SK-N-SH (cell line): Measurements from ENCODE around the gene RFPL2. TPM values are rescaled to one million over a fixed set of nuclear protein-coding genes. Genes with fewer than 3 reads are reported as not detected.

ENCODE experiments used
- CTCF ChIA-PET: fragments of 300-600, 350-600 bp; formaldehyde crosslinking; extraction: SDS; loops from one replicate; lab custom pipeline; 2021; lab: Yijun Ruan, JAX
- POLR2A ChIA-PET: fragments of 350-600 bp; sonication (Branson Sonifier 250); formaldehyde crosslinking; extraction: SDS; loops from one replicate; lab custom pipeline; 2020; ENCODE audit warnings: antibody characterized with exemption, inconsistent platforms; lab: Yijun Ruan, JAX
- DNase-seq: peaks from one replicate; pipeline ENCODE4 v3.0.0; 2012
- H2AFZ ChIP-seq: fragments of 200-600 bp; sonication (generic); 2 replicates; pipeline ENCODE4 v1.8.1; 2016; ENCODE audit warnings: antibody characterized with exemption, mild to moderate bottlenecking, low read depth
- H3F3A ChIP-seq: fragments of 200-600 bp; sonication (generic); replicated peaks from 2 replicates; pipeline ENCODE3; 2016; ENCODE audit warnings: antibody characterized with exemption, mild to moderate bottlenecking; ENCODE audit not compliant: insufficient read depth
- H3K27ac ChIP-seq, 2 experiments: fragments of 200-500 bp in 1 of 2; fragments of 200-600 bp in 1 of 2; sonication (Bioruptor generic) in 1 of 2; sonication (generic), shearing (Covaris generic) in 1 of 2; 2 replicates each; pipeline versions ENCODE4 v1.5.1 to v1.6.1; 2014 to 2016; ENCODE audit warnings: low read depth in 2 of 2, inconsistent platforms in 1 of 2, low read length in 1 of 2, mild to moderate bottlenecking in 1 of 2, mixed read lengths in 1 of 2
- H3K27me3 ChIP-seq: fragments of 200-600 bp; sonication (generic), shearing (Covaris generic); 2 replicates; pipeline ENCODE4 v1.6.1; 2016; ENCODE audit warnings: mixed run types; ENCODE audit not compliant: insufficient read depth
- H3K36me3 ChIP-seq, 2 experiments: fragments of 200-500 bp in 1 of 2; fragments of 200-600 bp in 1 of 2; sonication (Bioruptor generic) in 1 of 2; sonication (generic) in 1 of 2; replicated peaks in 1 of 2; 2 replicates each; pipeline versions ENCODE3 to v1.5.1; 2014 to 2016; ENCODE audit warnings: low read length in 1 of 2, mild to moderate bottlenecking in 1 of 2; ENCODE audit not compliant: insufficient read depth in 2 of 2, control insufficient read depth in 1 of 2
- H3K4me1 ChIP-seq, 2 experiments: fragments of 200-500 bp in 1 of 2; fragments of 200-600 bp in 1 of 2; sonication (Bioruptor generic) in 1 of 2; sonication (generic), shearing (Covaris generic) in 1 of 2; 2 replicates each; pipeline versions ENCODE4 v1.5.1 to v1.6.1; 2014 to 2016; ENCODE audit warnings: low read depth in 1 of 2, low read length in 1 of 2, mixed run types in 1 of 2; ENCODE audit not compliant: insufficient read depth in 2 of 2, control insufficient read depth in 1 of 2
- H3K4me2 ChIP-seq: fragments of 200-600 bp; sonication (generic), shearing (Covaris generic); 2 replicates; pipeline ENCODE4 v1.6.1; 2017; ENCODE audit warnings: mixed run types
- H3K4me3 ChIP-seq, 2 experiments: fragments of 200-500 bp in 1 of 2; fragments of 200-600 bp in 1 of 2; sonication (Bioruptor generic) in 1 of 2; sonication (generic), shearing (Covaris generic) in 1 of 2; 2 replicates each; pipeline versions ENCODE4 v1.5.1 to v1.8.1; 2014 to 2016; ENCODE audit warnings: low read depth in 2 of 2, inconsistent platforms in 1 of 2, low read length in 1 of 2, mild to moderate bottlenecking in 1 of 2, mixed read lengths in 1 of 2, moderate library complexity in 1 of 2
- H3K79me2 ChIP-seq: fragments of 200-600 bp; sonication (generic); 2 replicates; pipeline ENCODE4 v1.8.1; 2017; ENCODE audit warnings: mild to moderate bottlenecking; ENCODE audit not compliant: insufficient read depth
- H3K9ac ChIP-seq: fragments of 200-600 bp; sonication (generic); 2 replicates; pipeline ENCODE4 v1.6.1; 2017; ENCODE audit warnings: mixed run types
- H3K9me2 ChIP-seq: fragments of 200-600 bp; sonication (generic); 2 replicates; pipeline ENCODE4 v1.6.1; 2017; ENCODE audit warnings: mixed run types
- H3K9me3 ChIP-seq: fragments of 200-600 bp; sonication (generic); 2 replicates; pipeline ENCODE4 v1.6.1; 2017; ENCODE audit warnings: mixed run types, mild to moderate bottlenecking, moderate library complexity
- H4K20me1 ChIP-seq: fragments of 200-600 bp; sonication (generic); 2 replicates; pipeline ENCODE4 v1.6.1; 2017; ENCODE audit warnings: mild to moderate bottlenecking, mixed run types; ENCODE audit not compliant: insufficient read depth
- CHD2 ChIP-seq: fragments of 150-350 bp; IDR thresholded peaks from 2 replicates; pipeline ENCODE4 v1.6.1; 2018; ENCODE audit warnings: low read length; ENCODE audit not compliant: partially characterized antibody
- EP300 ChIP-seq, 2 experiments: IDR thresholded peaks; 2 replicates each; pipeline versions ENCODE4 v1.4.0 to v1.6.1; 2012; ENCODE audit warnings: borderline replicate concordance in 1 of 2, low read depth in 1 of 2, low read length in 1 of 2
- EZH2phosphoT487 ChIP-seq: fragments of 200-600 bp; sonication (generic); IDR thresholded peaks from 2 replicates; pipeline ENCODE4 v1.6.1; 2017; ENCODE audit warnings: low read depth, mixed run types, mild to moderate bottlenecking, antibody characterized with exemption, moderate library complexity, borderline replicate concordance
- FOXM1 ChIP-seq: IDR thresholded peaks from 2 replicates; pipeline ENCODE4 v1.4.0; 2012; ENCODE audit warnings: low read depth, mild to moderate bottlenecking
- GABPA ChIP-seq: IDR thresholded peaks from 2 replicates; pipeline ENCODE4 v1.4.0; 2012; ENCODE audit warnings: low read depth, mild to moderate bottlenecking
- MEF2A ChIP-seq: IDR thresholded peaks from 2 replicates; pipeline ENCODE4 v1.4.0; 2012; ENCODE audit warnings: low read depth, borderline replicate concordance
- MXI1 ChIP-seq: IDR thresholded peaks from 2 replicates; pipeline ENCODE4 v1.6.1; 2012; ENCODE audit warnings: mild to moderate bottlenecking, low read depth, low read length, improper control_type of control experiment
- POLR2AphosphoS5 ChIP-seq: IDR thresholded peaks from 2 replicates; pipeline ENCODE4 v1.6.1; 2012; ENCODE audit warnings: low read depth, low read length
- RAD21 ChIP-seq: IDR thresholded peaks from 2 replicates; pipeline ENCODE4 v1.6.1; 2012; ENCODE audit warnings: mild to moderate bottlenecking, low read length
- RFX5 ChIP-seq: IDR thresholded peaks from 2 replicates; pipeline ENCODE4 v1.6.1; 2012; ENCODE audit warnings: mild to moderate bottlenecking, improper control_type of control experiment, low read length
- SMC3 ChIP-seq: IDR thresholded peaks from 2 replicates; pipeline ENCODE4 v1.6.1; 2012; ENCODE audit warnings: low read depth, low read length, improper control_type of control experiment
- TAF1 ChIP-seq: IDR thresholded peaks from 2 replicates; pipeline ENCODE4 v1.6.1; 2012; ENCODE audit warnings: low read depth, mild to moderate bottlenecking, low read length, moderate library complexity, borderline replicate concordance
- WGBS: methylation state at CpG from one replicate; pipeline ENCODE4 v1.1.6; 2017; ENCODE audit warnings: low lambda C conversion rate; 5-methylcytosine and 5-hydroxymethylcytosine counted together
- polyA plus RNA-seq, 3 experiments: library from polyadenylated mRNA; depleted of rRNA; stranded (reverse); fragments of >200 nt; gene quantifications; 2 replicates each; pipeline ENCODE4 v1.2.3, GENCODE V29; 2012
- TF ChIP-seq, protein P1 (sequence below): fragments of 150-350 bp; IDR thresholded peaks from 2 replicates; pipeline ENCODE4 v1.6.1; 2016; ENCODE audit warnings: mild to moderate bottlenecking, low read depth, low read length
- TF ChIP-seq, protein P2 (sequence below): fragments of 150-350 bp; IDR thresholded peaks from 2 replicates; pipeline ENCODE4 v1.6.1; 2017; ENCODE audit warnings: antibody characterized with exemption, low read length, low read depth, borderline replicate concordance
- TF ChIP-seq, protein P3 (sequence below): IDR thresholded peaks from 2 replicates; pipeline ENCODE4 v1.4.0; 2012; ENCODE audit warnings: low read depth, borderline replicate concordance
- TF ChIP-seq, protein P4 (sequence below): IDR thresholded peaks from 2 replicates; pipeline ENCODE4 v1.6.1; 2012; ENCODE audit warnings: mild to moderate bottlenecking, low read depth, low read length, moderate library complexity
- TF ChIP-seq, protein P5 (sequence below): IDR thresholded peaks from 2 replicates; pipeline ENCODE4; 2012

RFPL2 gene
- polyA plus RNA-seq, 1 of the 3 experiments (the other 2 are of a cell fraction): 0.05 TPM

DNA sequence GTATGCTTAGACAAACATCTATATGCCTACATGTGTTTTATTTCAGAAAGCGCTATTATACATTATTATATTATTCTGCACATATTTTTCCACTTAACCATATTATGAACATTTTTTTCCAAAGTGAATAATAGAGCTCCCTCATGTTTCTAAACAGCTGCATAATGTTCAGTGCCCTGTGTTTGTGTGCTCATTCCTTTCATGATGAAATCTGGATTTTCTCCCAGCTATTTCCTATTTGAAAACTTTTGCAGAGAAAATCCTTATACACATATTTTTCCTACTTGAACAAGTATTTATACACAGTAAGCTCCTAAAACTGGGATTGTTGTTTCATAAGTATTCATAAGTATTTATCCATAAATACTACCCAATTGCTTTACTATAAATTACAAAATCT, 18.1 kb upstream of the RFPL2 start:
- Histone ChIP-seq H3K79me2 (no peaks in the 10 kb centered on the region), H3K4me3 (no peak overlapping the region), H3K4me1 (no peaks in the 10 kb centered on the region), H3F3A (no peaks in the 10 kb centered on the region), H3K27me3 (no peaks in the 10 kb centered on the region), H2AFZ (no peak overlapping the region), H3K9me3 (no peaks in the 10 kb centered on the region), H4K20me1 (no peaks in the 10 kb centered on the region), H3K36me3 (no peaks in the 10 kb centered on the region), H3K9me2 (no peaks in the 10 kb centered on the region), H3K4me2 (no peak overlapping the region), H3K9ac (no peak overlapping the region), H3K27ac (no peak overlapping the region)
- 56% methylated on average over 1 of the region's 1 CpG for WGBS
- DNase-seq: no peak
- CTCF ChIA-PET: interaction anchor here (0.7 to 3.2 kb wide), 5 partner anchors 12 to 250 kb away, joined by 3 to 10 read pairs (median 3); partner anchors contain the start of gene RFPL2
- POLR2A ChIA-PET: no interaction called here
- TF ChIP-seq GABPA (no peak), TAF1 (no peak), MXI1 (no peak), FOXM1 (no peak), EP300 (IDR thresholded peaks at IDR 0.05; ENCODE audit: borderline replicate concordance in 1 of 2, low read depth in 1 of 2, low read length in 1 of 2) (no peak), RAD21 (no peak), SMC3 (no peak), EZH2phosphoT487 (no peak), POLR2AphosphoS5 (no peak), MEF2A (no peak), RFX5 (no peak), CHD2 (no peak)
- TF ChIP-seq, protein P1, sequence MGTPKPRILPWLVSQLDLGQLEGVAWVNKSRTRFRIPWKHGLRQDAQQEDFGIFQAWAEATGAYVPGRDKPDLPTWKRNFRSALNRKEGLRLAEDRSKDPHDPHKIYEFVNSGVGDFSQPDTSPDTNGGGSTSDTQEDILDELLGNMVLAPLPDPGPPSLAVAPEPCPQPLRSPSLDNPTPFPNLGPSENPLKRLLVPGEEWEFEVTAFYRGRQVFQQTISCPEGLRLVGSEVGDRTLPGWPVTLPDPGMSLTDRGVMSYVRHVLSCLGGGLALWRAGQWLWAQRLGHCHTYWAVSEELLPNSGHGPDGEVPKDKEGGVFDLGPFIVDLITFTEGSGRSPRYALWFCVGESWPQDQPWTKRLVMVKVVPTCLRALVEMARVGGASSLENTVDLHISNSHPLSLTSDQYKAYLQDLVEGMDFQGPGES: no peak
- TF ChIP-seq, protein P2, sequence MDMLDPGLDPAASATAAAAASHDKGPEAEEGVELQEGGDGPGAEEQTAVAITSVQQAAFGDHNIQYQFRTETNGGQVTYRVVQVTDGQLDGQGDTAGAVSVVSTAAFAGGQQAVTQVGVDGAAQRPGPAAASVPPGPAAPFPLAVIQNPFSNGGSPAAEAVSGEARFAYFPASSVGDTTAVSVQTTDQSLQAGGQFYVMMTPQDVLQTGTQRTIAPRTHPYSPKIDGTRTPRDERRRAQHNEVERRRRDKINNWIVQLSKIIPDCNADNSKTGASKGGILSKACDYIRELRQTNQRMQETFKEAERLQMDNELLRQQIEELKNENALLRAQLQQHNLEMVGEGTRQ: no peak
- TF ChIP-seq, protein P3, sequence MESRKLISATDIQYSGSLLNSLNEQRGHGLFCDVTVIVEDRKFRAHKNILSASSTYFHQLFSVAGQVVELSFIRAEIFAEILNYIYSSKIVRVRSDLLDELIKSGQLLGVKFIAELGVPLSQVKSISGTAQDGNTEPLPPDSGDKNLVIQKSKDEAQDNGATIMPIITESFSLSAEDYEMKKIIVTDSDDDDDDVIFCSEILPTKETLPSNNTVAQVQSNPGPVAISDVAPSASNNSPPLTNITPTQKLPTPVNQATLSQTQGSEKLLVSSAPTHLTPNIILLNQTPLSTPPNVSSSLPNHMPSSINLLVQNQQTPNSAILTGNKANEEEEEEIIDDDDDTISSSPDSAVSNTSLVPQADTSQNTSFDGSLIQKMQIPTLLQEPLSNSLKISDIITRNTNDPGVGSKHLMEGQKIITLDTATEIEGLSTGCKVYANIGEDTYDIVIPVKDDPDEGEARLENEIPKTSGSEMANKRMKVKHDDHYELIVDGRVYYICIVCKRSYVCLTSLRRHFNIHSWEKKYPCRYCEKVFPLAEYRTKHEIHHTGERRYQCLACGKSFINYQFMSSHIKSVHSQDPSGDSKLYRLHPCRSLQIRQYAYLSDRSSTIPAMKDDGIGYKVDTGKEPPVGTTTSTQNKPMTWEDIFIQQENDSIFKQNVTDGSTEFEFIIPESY: no peak
- TF ChIP-seq, protein P4, sequence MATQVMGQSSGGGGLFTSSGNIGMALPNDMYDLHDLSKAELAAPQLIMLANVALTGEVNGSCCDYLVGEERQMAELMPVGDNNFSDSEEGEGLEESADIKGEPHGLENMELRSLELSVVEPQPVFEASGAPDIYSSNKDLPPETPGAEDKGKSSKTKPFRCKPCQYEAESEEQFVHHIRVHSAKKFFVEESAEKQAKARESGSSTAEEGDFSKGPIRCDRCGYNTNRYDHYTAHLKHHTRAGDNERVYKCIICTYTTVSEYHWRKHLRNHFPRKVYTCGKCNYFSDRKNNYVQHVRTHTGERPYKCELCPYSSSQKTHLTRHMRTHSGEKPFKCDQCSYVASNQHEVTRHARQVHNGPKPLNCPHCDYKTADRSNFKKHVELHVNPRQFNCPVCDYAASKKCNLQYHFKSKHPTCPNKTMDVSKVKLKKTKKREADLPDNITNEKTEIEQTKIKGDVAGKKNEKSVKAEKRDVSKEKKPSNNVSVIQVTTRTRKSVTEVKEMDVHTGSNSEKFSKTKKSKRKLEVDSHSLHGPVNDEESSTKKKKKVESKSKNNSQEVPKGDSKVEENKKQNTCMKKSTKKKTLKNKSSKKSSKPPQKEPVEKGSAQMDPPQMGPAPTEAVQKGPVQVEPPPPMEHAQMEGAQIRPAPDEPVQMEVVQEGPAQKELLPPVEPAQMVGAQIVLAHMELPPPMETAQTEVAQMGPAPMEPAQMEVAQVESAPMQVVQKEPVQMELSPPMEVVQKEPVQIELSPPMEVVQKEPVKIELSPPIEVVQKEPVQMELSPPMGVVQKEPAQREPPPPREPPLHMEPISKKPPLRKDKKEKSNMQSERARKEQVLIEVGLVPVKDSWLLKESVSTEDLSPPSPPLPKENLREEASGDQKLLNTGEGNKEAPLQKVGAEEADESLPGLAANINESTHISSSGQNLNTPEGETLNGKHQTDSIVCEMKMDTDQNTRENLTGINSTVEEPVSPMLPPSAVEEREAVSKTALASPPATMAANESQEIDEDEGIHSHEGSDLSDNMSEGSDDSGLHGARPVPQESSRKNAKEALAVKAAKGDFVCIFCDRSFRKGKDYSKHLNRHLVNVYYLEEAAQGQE: no peak
- TF ChIP-seq, protein P5, sequence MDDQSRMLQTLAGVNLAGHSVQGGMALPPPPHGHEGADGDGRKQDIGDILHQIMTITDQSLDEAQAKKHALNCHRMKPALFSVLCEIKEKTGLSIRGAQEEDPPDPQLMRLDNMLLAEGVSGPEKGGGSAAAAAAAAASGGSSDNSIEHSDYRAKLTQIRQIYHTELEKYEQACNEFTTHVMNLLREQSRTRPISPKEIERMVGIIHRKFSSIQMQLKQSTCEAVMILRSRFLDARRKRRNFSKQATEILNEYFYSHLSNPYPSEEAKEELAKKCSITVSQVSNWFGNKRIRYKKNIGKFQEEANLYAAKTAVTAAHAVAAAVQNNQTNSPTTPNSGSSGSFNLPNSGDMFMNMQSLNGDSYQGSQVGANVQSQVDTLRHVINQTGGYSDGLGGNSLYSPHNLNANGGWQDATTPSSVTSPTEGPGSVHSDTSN: no peak
